Activated CD4-positive, alpha-beta memory T cell treated with anti-CD3 and anti-CD28 coated beads for 36 hours (primary cell): Measurements from ENCODE around the gene TBC1D1. TPM values are rescaled to one million over a fixed set of nuclear protein-coding genes. Genes with fewer than 3 reads are reported as not detected.

ENCODE experiments used
- CTCF ChIA-PET: fragments of 350-600 bp; sonication (Branson Sonifier 250); formaldehyde crosslinking; loops from one replicate; lab custom pipeline; 2021; ENCODE audit warnings: antibody characterized with exemption, inconsistent platforms; lab: Charles Lee
- POLR2A ChIA-PET: fragments of 350-600 bp; sonication (Branson Sonifier 250); formaldehyde crosslinking; loops from one replicate; lab custom pipeline; 2021; ENCODE audit warnings: antibody characterized with exemption; lab: Charles Lee
- DNase-seq: peaks from one replicate; pipeline ENCODE4 v3.0.0-alpha.2; 2020
- H3K27ac Mint-ChIP-seq: one replicate; pipeline ENCODE4 v1.8.0; 2021; ENCODE audit warnings: mixed read lengths
- H3K27me3 Mint-ChIP-seq: one replicate; pipeline ENCODE4 v1.8.0; 2021; ENCODE audit warnings: mixed read lengths
- H3K36me3 Mint-ChIP-seq: one replicate; pipeline ENCODE4 v1.8.0; 2021; ENCODE audit warnings: mixed read lengths
- H3K4me1 Mint-ChIP-seq: one replicate; pipeline ENCODE4 v1.8.0; 2021; ENCODE audit warnings: low read depth, mixed read lengths
- H3K4me3 Mint-ChIP-seq: one replicate; pipeline ENCODE4 v1.8.0; 2021; ENCODE audit warnings: mild to moderate bottlenecking, mixed read lengths
- H3K9me3 Mint-ChIP-seq: one replicate; pipeline ENCODE4 v1.8.0; 2021; ENCODE audit warnings: mixed read lengths
- intact Hi-C: fragments of 100-400 bp; cut with micrococcal nuclease; formaldehyde crosslinking; loops from one replicate; pipeline ENCODE4 v1.15.1; 2023
- total RNA-seq, 2 experiments: library from RNA; stranded (reverse); gene quantifications; one replicate each; pipeline ENCODE4 v1.2.3, GENCODE V29; 2021

TBC1D1 gene
- total RNA-seq, 2 experiments from 2014 or later: 67.6 to 70.4 TPM

GRCh38 chr4:38177035-38177546, 286.2 kb downstream of the TBC1D1 start:
- peak; percentile 68 for DNase-seq
- Mint-ChIP-seq H3K36me3 (no peaks in the 10 kb centered on the region), H3K4me1 (peaks cover 54% of the 10 kb centered on the region), H3K27ac (peak overlapping the region; percentile 63), H3K27me3 (no peaks in the 10 kb centered on the region), H3K4me3 (peak overlapping the region; percentile 40), H3K9me3 (no peaks in the 10 kb centered on the region)
- ChIA-PET POLR2A (interaction anchor here (0.7 to 1.2 kb wide), 2 partner anchors 48 to 108 kb away, joined by 4 to 6 read pairs; no protein-coding TSS in a partner anchor), CTCF (interaction anchor here (0.6 to 8.8 kb wide), 9 partner anchors 16 to 712 kb away, joined by 3 to 165 read pairs (median 7); no protein-coding TSS in a partner anchor)
- intact Hi-C loops: loop anchor here (1.0 to 10.0 kb wide), 3 partner anchors 14 to 678 kb away; partner anchors contain the start of gene TLR6

DNA sequence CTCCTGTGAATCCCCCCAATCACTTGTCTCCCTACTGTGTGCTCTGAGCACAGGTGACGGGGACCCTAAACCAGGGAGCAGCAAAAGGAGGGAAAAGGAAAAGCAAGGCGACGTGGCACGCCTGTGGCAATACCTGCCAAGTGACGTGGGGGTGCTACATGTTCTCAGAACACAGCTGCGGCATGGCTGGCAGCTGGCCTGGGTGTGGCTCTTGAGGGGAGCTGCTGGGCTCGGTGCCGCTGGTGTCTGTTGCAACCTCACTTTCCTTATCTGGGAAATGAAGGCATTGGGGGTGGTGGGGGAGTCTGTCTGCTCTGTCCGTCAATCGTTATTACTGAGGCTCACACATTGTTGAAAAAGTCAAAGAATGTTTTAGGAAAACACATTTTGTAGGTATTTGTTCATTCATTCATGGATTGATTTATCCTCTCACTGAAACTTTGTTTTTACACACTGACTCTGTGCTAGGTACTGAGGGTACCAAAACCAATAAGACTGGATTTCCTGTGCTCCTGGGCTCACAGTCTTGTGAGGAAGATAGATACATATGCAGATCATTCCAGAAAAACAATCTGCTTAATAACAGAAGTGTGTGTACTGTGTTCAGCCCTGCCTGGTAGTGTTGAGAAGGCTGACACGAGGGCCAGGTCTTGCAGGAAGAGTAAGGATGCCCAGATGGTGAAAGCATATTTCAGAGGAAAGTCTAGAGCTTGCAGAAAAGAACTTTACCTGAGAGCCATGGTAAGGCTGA, 286.9 kb downstream of the TBC1D1 start:
- Mint-ChIP-seq H3K4me3 (peak overlapping the region; percentile 20), H3K27me3 (no peaks in the 10 kb centered on the region), H3K36me3 (no peaks in the 10 kb centered on the region), H3K4me1 (peaks cover 54% of the 10 kb centered on the region), H3K27ac (peak overlapping the region; percentile 63), H3K9me3 (no peaks in the 10 kb centered on the region)
- DNase-seq: peak; percentile 58
- intact Hi-C loops: loop anchor here (1.0 to 10.0 kb wide), 4 partner anchors 15 to 677 kb away; partner anchors contain the start of gene TLR6
- ChIA-PET POLR2A (interaction anchor here (1.1 to 1.2 kb wide), 2 partner anchors 8 to 109 kb away, joined by 3 to 6 read pairs; no protein-coding TSS in a partner anchor), CTCF (interaction anchor here (0.6 to 8.8 kb wide), 11 partner anchors 17 to 711 kb away, joined by 3 to 165 read pairs (median 5); no protein-coding TSS in a partner anchor)

- intact Hi-C loops: loop anchor here (2.0 to 10.0 kb wide), 2 partner anchors 132 to 676 kb away; partner anchors contain the start of gene TLR6
- H3K4me3 Mint-ChIP-seq: no peak overlapping the region
- no peak for DNase-seq
- no peaks in the 10 kb centered on the region for H3K36me3 Mint-ChIP-seq
- POLR2A ChIA-PET: interaction anchor here (1.1 to 2.5 kb wide), 2 partner anchors 8 to 46 kb away, joined by 3 to 12 read pairs; no protein-coding TSS in a partner anchor
- CTCF ChIA-PET: interaction anchor here (0.6 to 8.8 kb wide), 18 partner anchors 14 to 625 kb away, joined by 3 to 165 read pairs (median 6); partner anchors contain the start of gene TLR10
- no peak overlapping the region for H3K27ac Mint-ChIP-seq
- peaks cover 51% of the 10 kb centered on the region for H3K4me1 Mint-ChIP-seq
- H3K9me3 Mint-ChIP-seq: no peaks in the 10 kb centered on the region
- H3K27me3 Mint-ChIP-seq: no peaks in the 10 kb centered on the region
Measured at GRCh38 chr4:38178392-38178995, 287.6 kb downstream of the TBC1D1 start.

- POLR2A ChIA-PET: interaction anchor here (2.5 kb wide), 1 partner anchor 47 kb away, joined by 12 read pairs; no protein-coding TSS in a partner anchor
- peak overlapping the region; percentile 14 for H3K27ac Mint-ChIP-seq
- no peaks in the 10 kb centered on the region for H3K9me3 Mint-ChIP-seq
- H3K36me3 Mint-ChIP-seq: no peaks in the 10 kb centered on the region
- H3K4me1 Mint-ChIP-seq: peaks cover 39% of the 10 kb centered on the region
- no peak overlapping the region for H3K4me3 Mint-ChIP-seq
- CTCF ChIA-PET: interaction anchor here (0.6 to 8.8 kb wide), 71 partner anchors 9 to 955 kb away, joined by 3 to 165 read pairs (median 4); partner anchors contain the start of gene TLR10
- no peaks in the 10 kb centered on the region for H3K27me3 Mint-ChIP-seq
- intact Hi-C loops: loop anchor here (1.0 to 10.0 kb wide), 6 partner anchors 118 to 675 kb away; partner anchors contain the start of gene TLR6
- DNase-seq: peak; percentile 83
Measured at GRCh38 chr4:38179690-38180377, 288.9 kb downstream of the TBC1D1 start.

DNA sequence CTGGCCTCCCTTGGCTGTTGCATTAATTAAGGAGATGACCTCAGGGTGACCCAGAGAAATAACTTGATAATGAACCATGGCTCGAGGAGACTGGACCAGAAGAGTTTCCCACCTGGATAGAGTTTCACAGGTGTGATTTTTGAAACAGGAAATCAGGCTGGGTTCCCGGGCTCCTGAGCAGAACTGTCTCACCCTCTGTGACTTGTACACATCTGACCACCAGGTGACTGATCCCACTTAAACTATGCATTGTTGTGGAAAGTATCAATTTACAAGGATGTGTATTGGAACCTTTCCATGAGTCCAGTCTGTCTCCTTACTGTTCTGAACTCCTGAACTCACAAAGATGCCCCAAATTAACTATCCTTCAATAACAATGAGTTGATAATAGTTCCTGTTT, 289.6 kb downstream of the TBC1D1 start:
- intact Hi-C loops: no loop called here
- POLR2A ChIA-PET: interaction anchor here (1.2 to 2.5 kb wide), 2 partner anchors 48 to 126 kb away, joined by 3 to 12 read pairs; no protein-coding TSS in a partner anchor
- no peak overlapping the region for H3K27ac Mint-ChIP-seq
- no peak overlapping the region for H3K4me3 Mint-ChIP-seq
- H3K4me1 Mint-ChIP-seq: peaks cover 34% of the 10 kb centered on the region
- no peaks in the 10 kb centered on the region for H3K9me3 Mint-ChIP-seq
- no peak for DNase-seq
- CTCF ChIA-PET: interaction anchor here (0.8 to 8.8 kb wide), 52 partner anchors 9 to 681 kb away, joined by 3 to 165 read pairs (median 5); partner anchors contain the start of gene TLR10
- H3K27me3 Mint-ChIP-seq: no peaks in the 10 kb centered on the region
- no peaks in the 10 kb centered on the region for H3K36me3 Mint-ChIP-seq

DNA sequence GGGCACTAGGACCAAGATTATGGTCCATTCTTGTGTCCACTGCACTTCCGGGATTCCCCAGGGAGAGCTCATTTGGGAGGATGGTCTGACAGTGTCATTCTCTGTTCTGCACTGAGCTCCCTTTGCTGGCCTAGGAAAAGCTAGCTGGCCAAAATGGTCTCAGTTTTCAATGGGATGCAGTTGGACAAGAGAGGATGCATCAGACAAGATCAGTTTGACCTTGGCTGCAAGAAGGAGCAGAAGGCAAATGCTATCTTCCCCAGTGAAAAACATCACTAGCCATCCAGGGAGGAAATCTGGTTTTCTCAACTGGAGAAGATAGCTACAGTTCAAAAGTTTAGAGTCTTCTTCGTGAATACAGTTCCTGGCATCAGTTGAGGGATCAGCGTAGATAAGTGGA, 290.4 kb downstream of the TBC1D1 start:
- H3K9me3 Mint-ChIP-seq: no peaks in the 10 kb centered on the region
- ChIA-PET CTCF (interaction anchor here (0.6 to 8.8 kb wide), 18 partner anchors 9 to 680 kb away, joined by 3 to 165 read pairs (median 8); partner anchors contain the start of gene TLR10), POLR2A (interaction anchor here (1.2 to 2.5 kb wide), 2 partner anchors 49 to 125 kb away, joined by 3 to 12 read pairs; no protein-coding TSS in a partner anchor)
- no peak for DNase-seq
- H3K4me1 Mint-ChIP-seq: peaks cover 30% of the 10 kb centered on the region
- H3K27me3 Mint-ChIP-seq: no peaks in the 10 kb centered on the region
- no peak overlapping the region for H3K27ac Mint-ChIP-seq
- intact Hi-C loops: no loop called here
- no peaks in the 10 kb centered on the region for H3K36me3 Mint-ChIP-seq
- H3K4me3 Mint-ChIP-seq: no peak overlapping the region

DNA sequence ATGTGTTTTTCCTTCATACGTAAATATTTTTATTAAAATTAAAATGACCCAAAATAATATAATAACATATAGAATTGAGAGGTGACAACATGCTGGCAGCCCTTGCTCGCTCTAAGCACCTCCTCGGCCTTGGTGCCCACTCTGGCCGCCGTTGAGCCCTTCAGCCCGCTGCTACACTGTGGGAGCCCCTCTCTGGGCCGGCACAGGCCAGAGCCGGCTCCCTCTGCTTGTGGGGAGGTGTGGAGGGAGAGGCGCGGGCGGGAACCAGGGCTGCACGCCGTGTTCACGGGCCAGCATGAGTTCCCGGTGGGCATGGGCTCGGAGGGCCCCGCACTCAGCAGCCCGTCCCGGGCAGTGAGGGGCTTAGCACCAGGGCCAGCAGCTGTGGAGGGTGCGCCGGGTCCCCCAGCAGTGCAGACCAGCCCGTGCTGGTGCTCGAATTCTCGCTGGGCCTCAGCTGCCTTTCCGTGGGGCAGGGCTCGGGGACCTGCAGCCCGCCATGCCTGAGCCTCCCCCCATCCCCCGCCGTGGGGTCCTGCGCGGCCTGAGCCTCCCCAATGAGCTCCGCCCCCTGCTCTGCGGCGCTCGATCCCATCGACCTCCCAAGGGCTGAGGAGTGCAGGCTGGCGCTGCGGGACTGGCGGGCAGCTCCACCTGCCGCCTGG, 291.6 kb downstream of the TBC1D1 start:
- POLR2A ChIA-PET: no interaction called here
- CTCF ChIA-PET: interaction anchor here (1.3 to 6.2 kb wide), 4 partner anchors 137 to 548 kb away, joined by 4 to 71 read pairs (median 9); no protein-coding TSS in a partner anchor

DNA sequence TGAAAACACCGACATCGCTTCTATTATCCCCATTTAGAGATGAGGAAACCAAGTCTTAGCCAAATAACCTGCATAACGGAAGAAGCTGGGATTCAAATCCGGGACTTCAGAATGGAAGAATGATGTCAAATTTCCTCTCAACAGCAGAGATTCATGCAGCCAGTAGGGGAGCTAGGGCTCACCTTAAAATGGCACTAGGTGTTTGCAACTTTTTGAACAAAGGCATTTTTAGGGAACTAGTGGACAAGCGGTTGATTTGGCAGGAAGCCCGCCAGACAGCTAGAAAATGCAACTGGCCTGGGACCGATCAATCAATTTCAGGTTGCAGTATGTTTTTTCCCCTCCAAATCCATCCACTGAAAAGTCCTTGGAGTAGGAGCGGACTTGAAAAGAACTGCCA, 293.5 kb downstream of the TBC1D1 start:
- H3K9me3 Mint-ChIP-seq: no peaks in the 10 kb centered on the region
- H3K27ac Mint-ChIP-seq: no peak overlapping the region
- no peaks in the 10 kb centered on the region for H3K36me3 Mint-ChIP-seq
- DNase-seq: no peak
- H3K4me1 Mint-ChIP-seq: peaks cover 7% of the 10 kb centered on the region
- no peaks in the 10 kb centered on the region for H3K27me3 Mint-ChIP-seq
- POLR2A ChIA-PET: no interaction called here
- CTCF ChIA-PET: interaction anchor here (0.6 to 2.0 kb wide), 6 partner anchors 50 to 598 kb away, joined by 3 to 8 read pairs (median 3); partner anchors contain the start of gene TLR10
- intact Hi-C loops: no loop called here
- no peak overlapping the region for H3K4me3 Mint-ChIP-seq

More for the DNA sequence above, 291.6 kb downstream of the TBC1D1 start:
- no peak for DNase-seq
- Mint-ChIP-seq H3K27me3 (no peaks in the 10 kb centered on the region), H3K4me3 (no peak overlapping the region), H3K27ac (no peak overlapping the region), H3K9me3 (no peaks in the 10 kb centered on the region), H3K36me3 (no peaks in the 10 kb centered on the region), H3K4me1 (peaks cover 23% of the 10 kb centered on the region)
- intact Hi-C loops: no loop called here

DNA sequence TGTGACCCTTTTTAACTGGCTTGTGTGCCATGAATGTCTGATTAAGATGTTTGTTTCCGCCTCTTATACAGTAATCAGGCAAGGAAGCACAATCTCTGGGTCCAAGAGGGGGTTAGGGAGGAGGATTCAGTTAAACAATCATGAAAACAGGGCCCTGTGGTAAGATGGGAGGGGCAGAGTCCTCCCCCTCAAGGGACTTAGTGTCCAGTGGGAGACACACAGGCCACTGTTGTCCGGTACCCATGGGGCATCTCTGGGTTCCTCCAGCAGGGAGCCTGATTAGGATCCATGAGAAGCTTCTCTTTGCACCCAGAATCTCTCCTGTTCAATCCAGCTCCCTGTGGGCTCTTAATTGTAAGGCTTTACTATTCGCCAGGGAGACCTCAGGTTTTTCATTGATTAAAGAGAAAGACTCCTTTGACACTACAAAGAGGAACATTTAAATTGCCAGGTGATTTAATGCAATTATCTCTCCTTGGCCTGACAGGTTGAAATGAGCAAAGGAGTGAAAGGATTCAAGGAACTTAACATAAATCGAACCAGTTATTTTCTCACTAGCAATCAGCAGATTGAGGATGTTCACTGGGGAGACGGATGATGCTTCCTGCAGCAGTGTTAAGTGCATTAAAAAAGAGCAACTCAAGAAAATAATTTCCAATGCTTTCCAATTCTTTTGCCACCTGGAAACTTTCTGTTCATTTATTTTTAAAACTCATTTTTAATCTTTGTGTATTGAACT, 294.7 kb downstream of the TBC1D1 start:
- CTCF ChIA-PET: interaction anchor here (0.9 to 2.0 kb wide), 4 partner anchors 51 to 597 kb away, joined by 3 to 8 read pairs (median 4); partner anchors contain the start of gene TLR10
- Mint-ChIP-seq H3K27ac (no peak overlapping the region), H3K4me1 (peaks cover 2% of the 10 kb centered on the region), H3K27me3 (no peaks in the 10 kb centered on the region), H3K9me3 (no peaks in the 10 kb centered on the region), H3K36me3 (no peaks in the 10 kb centered on the region), H3K4me3 (no peak overlapping the region)
- DNase-seq: no peak
- intact Hi-C loops: no loop called here
- POLR2A ChIA-PET: interaction anchor here (1.1 kb wide), 1 partner anchor 7 kb away, joined by 3 read pairs; no protein-coding TSS in a partner anchor

GRCh38 chr4:38188136-38188535, 297.3 kb downstream of the TBC1D1 start:
- no peak overlapping the region for H3K27ac Mint-ChIP-seq
- ChIA-PET CTCF (interaction anchor here (2.5 kb wide), 1 partner anchor 8 kb away, joined by 9 read pairs; no protein-coding TSS in a partner anchor), POLR2A (no interaction called here)
- H3K27me3 Mint-ChIP-seq: no peaks in the 10 kb centered on the region
- no peaks in the 10 kb centered on the region for H3K4me1 Mint-ChIP-seq
- no peak for DNase-seq
- intact Hi-C loops: no loop called here
- H3K9me3 Mint-ChIP-seq: no peaks in the 10 kb centered on the region
- no peak overlapping the region for H3K4me3 Mint-ChIP-seq
- H3K36me3 Mint-ChIP-seq: no peaks in the 10 kb centered on the region
